Right renal pelvis (tissue), 4 donors: Measurements from ENCODE around the gene FHIT. TPM values are rescaled to one million over a fixed set of nuclear protein-coding genes. Genes with fewer than 3 reads are reported as not detected.

Experiments
- DNase-seq, 4 donors: peaks; one replicate each; pipeline ENCODE4 v3.0.0-alpha.2; 2013; ENCODE audit warnings: low read depth in 4 of 4, low spot score in 3 of 4, missing footprints in 1 of 4
- polyA plus RNA-seq, 4 donors: library from polyadenylated mRNA; unstranded; fragments of 120-200 nt; gene quantifications; one replicate each; pipeline ENCODE4 v1.2.1, GENCODE V29; 2013; ENCODE audit not compliant: insufficient read length in 4 of 4

The FHIT gene
- polyA plus RNA-seq, 4 donors = 24.5 to 27.4 (median 26.6) TPM

- no peak for DNase-seq
Measured at GRCh38 chr3:60444898-60445437, 806.3 kb downstream of the FHIT start.

- DNase-seq = no peak
Measured at GRCh38 chr3:60440869-60441268, 810.4 kb downstream of the FHIT start.

GRCh38 chr3:60435941-60436650, 815.2 kb downstream of the FHIT start:
- no peak for DNase-seq

- DNase-seq = no peak
Measured at GRCh38 chr3:60434950-60435349, 816.3 kb downstream of the FHIT start.

- no peak for DNase-seq
Measured at GRCh38 chr3:60434323-60434722, 816.9 kb downstream of the FHIT start.

GRCh38 chr3:60431599-60431958, 819.7 kb downstream of the FHIT start:
- no peak for DNase-seq

GRCh38 chr3:60430205-60430604, 821.0 kb downstream of the FHIT start:
- DNase-seq = no peak

- DNase-seq = no peak
Measured at GRCh38 chr3:60427109-60427508, 824.1 kb downstream of the FHIT start.

- no peak for DNase-seq
Measured at GRCh38 chr3:60424942-60425341, 826.3 kb downstream of the FHIT start.

GRCh38 chr3:60424034-60424433, 827.2 kb downstream of the FHIT start:
- no peak for DNase-seq

- DNase-seq = no peak
Measured at GRCh38 chr3:60423556-60423955, 827.7 kb downstream of the FHIT start.

GRCh38 chr3:60421749-60422446, 829.4 kb downstream of the FHIT start:
- no peak for DNase-seq

GRCh38 chr3:60417576-60417975, 833.7 kb downstream of the FHIT start:
- peak in 3 of 4 donors; percentile 15 to 42 (median 36) for DNase-seq

GRCh38 chr3:60414011-60414410, 837.2 kb downstream of the FHIT start:
- no peak for DNase-seq

- no peak for DNase-seq
Measured at GRCh38 chr3:60413551-60413950, 837.7 kb downstream of the FHIT start.

GRCh38 chr3:60403866-60404265, 847.4 kb downstream of the FHIT start:
- no peak for DNase-seq

GRCh38 chr3:60402931-60403330, 848.3 kb downstream of the FHIT start:
- DNase-seq = no peak

- no peak for DNase-seq
Measured at GRCh38 chr3:60399861-60400845, 851.1 kb downstream of the FHIT start.

GRCh38 chr3:60399292-60399691, 852.0 kb downstream of the FHIT start:
- no peak for DNase-seq

GRCh38 chr3:60395173-60395762, 856.0 kb downstream of the FHIT start:
- no peak for DNase-seq
